Measurements from ENCODE around the gene B4GALT6.
A peak's percentile ranks its signal among the peaks of the same experiment; 100 is the strongest.

B4GALT6 gene

GRCh38 chr18:31660763-31661162, 23.6 kb downstream of the B4GALT6 start:
- Mint-ChIP-seq H3K4me1 (ENCODE audit: low read depth) (peaks cover 11% of the 10 kb centered on the region), H3K27ac (no peak overlapping the region), H3K27me3 (ENCODE audit: low read depth) (peaks cover 5% of the 10 kb centered on the region), H3K4me3 (no peak overlapping the region), H3K9me3 (no peaks in the 10 kb centered on the region), H3K36me3 (ENCODE audit: low read depth) (no peaks in the 10 kb centered on the region)
- DNase-seq (ENCODE audit: low spot score): no peak

DNA sequence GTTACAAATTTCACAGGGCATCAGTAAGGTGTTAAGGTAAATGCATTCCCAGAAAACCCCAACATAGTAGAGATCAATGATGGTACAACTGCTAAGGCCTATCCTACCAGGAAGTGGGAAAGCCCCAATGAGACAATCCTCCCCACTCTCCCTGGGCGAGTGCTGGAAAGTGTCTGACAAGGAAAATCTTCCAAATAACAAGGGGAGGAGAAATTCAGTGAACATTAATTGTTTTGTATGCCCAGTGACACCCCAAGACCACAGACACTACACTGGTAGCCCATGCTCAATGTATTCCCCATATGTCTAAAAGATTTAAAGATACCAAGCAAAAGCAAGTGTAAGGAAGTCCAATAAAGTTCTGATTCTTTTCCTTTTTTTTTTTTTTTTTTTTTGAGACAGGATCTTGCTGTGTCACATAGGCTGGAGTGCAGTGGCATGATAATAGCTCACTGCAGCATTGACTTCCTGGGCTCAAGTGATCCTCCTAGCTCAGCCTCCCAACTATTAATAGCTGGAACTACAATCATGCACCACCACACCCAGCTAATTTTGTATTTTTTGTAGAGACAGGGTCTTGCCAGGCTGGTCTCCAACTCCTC, 24.7 kb downstream of the B4GALT6 start:
- Mint-ChIP-seq H3K27ac (peak overlapping the region; percentile 83), H3K4me3 (no peak overlapping the region), H3K9me3 (no peaks in the 10 kb centered on the region), H3K27me3 (ENCODE audit: low read depth) (peaks cover 5% of the 10 kb centered on the region), H3K36me3 (ENCODE audit: low read depth) (no peaks in the 10 kb centered on the region), H3K4me1 (ENCODE audit: low read depth) (peaks cover 11% of the 10 kb centered on the region)
- no peak for DNase-seq (ENCODE audit: low spot score)

DNA sequence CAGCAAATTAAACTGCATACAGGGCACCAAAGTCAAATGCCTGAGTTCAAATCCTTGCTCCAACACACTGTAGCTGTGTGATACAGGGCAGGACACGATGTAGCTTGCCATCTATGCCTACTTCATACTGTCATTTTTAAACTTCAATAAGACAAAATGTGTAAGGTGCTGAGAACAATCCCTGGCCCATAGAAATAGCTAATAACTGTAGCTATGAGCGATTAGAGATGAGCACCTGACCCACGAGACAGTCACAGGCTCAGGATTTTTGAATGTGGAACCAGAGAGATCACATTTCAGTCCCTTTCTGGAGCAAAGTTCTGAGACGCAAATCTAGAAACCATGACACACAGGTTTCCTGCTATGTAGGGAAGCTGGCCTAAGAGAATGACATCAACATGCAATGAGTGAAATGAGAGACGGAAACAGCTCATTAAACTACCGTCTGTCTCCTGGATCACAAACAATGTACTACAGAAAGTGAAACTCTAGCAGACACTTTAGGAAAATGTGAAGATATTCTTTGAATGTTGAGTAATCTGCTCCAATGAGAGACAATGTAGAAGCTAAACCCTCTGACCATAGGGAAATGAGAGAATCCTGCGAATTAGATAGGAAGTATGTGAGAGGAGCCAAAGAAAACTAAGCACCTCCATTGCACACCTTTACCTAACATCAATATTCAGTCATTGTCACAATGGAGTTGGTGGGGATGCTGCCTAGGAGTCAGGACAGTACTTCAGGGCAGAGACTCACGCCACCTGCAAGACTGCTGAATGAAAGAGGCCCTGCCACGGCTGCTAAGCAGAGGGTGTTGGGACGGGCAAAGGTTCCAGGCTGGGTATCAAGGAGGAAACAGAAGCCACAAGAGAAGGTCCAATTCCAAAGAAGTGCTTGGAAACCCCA, 25.5 kb downstream of the B4GALT6 start:
- H3K4me3 Mint-ChIP-seq: peak overlapping the region; percentile 64
- peak overlapping the region; percentile 83 for H3K27ac Mint-ChIP-seq
- no peaks in the 10 kb centered on the region for H3K36me3 Mint-ChIP-seq (ENCODE audit: low read depth)
- H3K9me3 Mint-ChIP-seq: no peaks in the 10 kb centered on the region
- peaks cover 3% of the 10 kb centered on the region for H3K27me3 Mint-ChIP-seq (ENCODE audit: low read depth)
- H3K4me1 Mint-ChIP-seq (ENCODE audit: low read depth): peaks cover 11% of the 10 kb centered on the region
- DNase-seq (ENCODE audit: low spot score): peak; percentile 52

DNA sequence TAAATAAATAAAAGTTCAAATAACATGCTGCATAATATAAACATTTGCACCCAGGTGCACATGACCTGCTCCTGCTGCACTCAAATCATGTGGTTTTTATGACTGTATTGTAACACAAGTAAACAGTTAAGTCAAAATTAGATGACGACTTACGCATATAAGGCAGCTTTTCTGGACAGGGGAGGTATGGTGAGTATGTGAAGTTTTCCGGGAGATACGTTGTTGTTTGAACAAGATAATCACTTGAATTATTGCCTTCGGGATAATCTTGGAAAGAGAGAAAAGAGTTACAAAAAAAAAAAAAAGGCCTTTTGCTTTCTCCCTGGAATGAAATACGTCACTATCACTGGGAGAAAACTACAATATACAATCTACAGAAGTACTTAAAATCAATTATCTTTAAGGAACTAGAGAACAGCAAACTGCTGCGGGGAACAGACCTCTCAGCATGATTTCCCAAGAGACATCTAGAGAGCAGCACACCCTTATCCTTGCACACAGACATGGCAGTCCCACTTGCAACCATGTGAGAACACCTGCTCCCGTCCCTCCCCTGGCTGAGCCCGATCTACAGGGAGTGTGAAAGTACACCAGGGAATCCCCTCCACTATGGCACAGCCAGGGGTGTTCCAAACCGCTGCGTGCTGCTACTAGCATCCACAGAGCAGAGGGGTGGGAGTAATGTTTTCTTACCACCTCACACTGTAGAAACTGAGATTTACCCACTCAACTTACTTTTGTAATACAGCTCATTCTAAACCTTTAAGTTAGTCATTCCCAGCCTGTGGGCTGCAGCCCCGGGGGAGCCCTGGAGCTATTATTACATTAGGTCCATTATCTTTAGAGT, 26.3 kb downstream of the B4GALT6 start:
- no peaks in the 10 kb centered on the region for H3K36me3 Mint-ChIP-seq (ENCODE audit: low read depth)
- no peaks in the 10 kb centered on the region for H3K9me3 Mint-ChIP-seq
- H3K4me3 Mint-ChIP-seq: no peak overlapping the region
- peak; percentile 60 for DNase-seq (ENCODE audit: low spot score)
- peaks cover 8% of the 10 kb centered on the region for H3K27me3 Mint-ChIP-seq (ENCODE audit: low read depth)
- no peak overlapping the region for H3K27ac Mint-ChIP-seq
- peaks cover 11% of the 10 kb centered on the region for H3K4me1 Mint-ChIP-seq (ENCODE audit: low read depth)

GRCh38 chr18:31656754-31657153, 27.6 kb downstream of the B4GALT6 start:
- Mint-ChIP-seq H3K9me3 (no peaks in the 10 kb centered on the region), H3K4me1 (ENCODE audit: low read depth) (peaks cover 14% of the 10 kb centered on the region), H3K27me3 (ENCODE audit: low read depth) (peaks cover 20% of the 10 kb centered on the region), H3K27ac (no peak overlapping the region), H3K4me3 (no peak overlapping the region), H3K36me3 (ENCODE audit: low read depth) (no peaks in the 10 kb centered on the region)
- no peak for DNase-seq (ENCODE audit: low spot score)

GRCh38 chr18:31655354-31655753, 29.0 kb downstream of the B4GALT6 start:
- Mint-ChIP-seq H3K9me3 (no peaks in the 10 kb centered on the region), H3K36me3 (ENCODE audit: low read depth) (no peaks in the 10 kb centered on the region), H3K27ac (no peak overlapping the region), H3K4me3 (no peak overlapping the region), H3K4me1 (ENCODE audit: low read depth) (peaks cover 17% of the 10 kb centered on the region), H3K27me3 (ENCODE audit: low read depth) (peaks cover 21% of the 10 kb centered on the region)
- DNase-seq (ENCODE audit: low spot score): no peak

DNA sequence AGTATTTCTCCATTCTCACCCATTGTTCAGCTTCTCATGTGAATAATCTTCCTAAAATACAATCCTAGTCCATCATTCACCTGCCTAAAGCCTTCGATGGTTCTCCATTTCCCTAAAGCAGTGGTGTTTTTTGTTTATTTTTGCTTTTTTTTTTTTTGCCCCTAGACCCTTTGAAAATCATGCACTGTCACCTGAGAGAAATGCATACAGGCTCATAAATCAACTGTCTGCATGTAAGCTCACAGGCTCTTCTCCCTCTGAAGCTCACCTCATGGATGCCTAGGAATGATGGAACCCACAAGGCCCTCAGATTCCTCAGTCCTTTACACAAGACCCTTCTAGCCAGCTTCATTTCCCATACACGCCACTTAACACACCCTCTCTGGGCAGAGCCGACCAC, 31.5 kb downstream of the B4GALT6 start:
- peaks cover 7% of the 10 kb centered on the region for H3K4me1 Mint-ChIP-seq (ENCODE audit: low read depth)
- no peak overlapping the region for H3K27ac Mint-ChIP-seq
- H3K4me3 Mint-ChIP-seq: no peak overlapping the region

DNA sequence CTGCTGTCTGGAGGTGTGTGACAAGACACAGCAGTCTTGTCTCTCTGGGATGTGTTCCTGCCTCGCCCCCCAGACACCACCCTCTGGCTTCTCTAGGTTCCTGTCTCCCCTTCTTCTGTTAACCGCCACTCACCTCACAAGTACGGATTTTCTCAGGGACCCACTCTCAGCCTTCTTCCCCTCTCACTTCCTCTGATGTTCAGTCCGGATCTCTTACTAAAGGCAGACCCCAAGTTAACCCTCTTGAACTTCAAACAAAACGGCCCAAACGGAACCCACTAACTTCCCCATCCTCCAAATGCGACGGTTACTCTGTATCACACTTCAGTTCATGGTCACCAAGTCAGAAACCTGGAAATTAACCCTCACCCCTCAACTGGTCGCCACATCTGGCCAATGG, 32.0 kb downstream of the B4GALT6 start:
- no peak for DNase-seq (ENCODE audit: low spot score)
- H3K9me3 Mint-ChIP-seq: no peaks in the 10 kb centered on the region
- peaks cover 31% of the 10 kb centered on the region for H3K27me3 Mint-ChIP-seq (ENCODE audit: low read depth)
- no peaks in the 10 kb centered on the region for H3K36me3 Mint-ChIP-seq (ENCODE audit: low read depth)
- no peak overlapping the region for H3K4me3 Mint-ChIP-seq
- no peak overlapping the region for H3K27ac Mint-ChIP-seq
- H3K4me1 Mint-ChIP-seq (ENCODE audit: low read depth): peaks cover 9% of the 10 kb centered on the region

More for the DNA sequence above, 31.5 kb downstream of the B4GALT6 start:
- DNase-seq (ENCODE audit: low spot score): no peak
- no peaks in the 10 kb centered on the region for H3K9me3 Mint-ChIP-seq
- peaks cover 28% of the 10 kb centered on the region for H3K27me3 Mint-ChIP-seq (ENCODE audit: low read depth)
- no peaks in the 10 kb centered on the region for H3K36me3 Mint-ChIP-seq (ENCODE audit: low read depth)

DNA sequence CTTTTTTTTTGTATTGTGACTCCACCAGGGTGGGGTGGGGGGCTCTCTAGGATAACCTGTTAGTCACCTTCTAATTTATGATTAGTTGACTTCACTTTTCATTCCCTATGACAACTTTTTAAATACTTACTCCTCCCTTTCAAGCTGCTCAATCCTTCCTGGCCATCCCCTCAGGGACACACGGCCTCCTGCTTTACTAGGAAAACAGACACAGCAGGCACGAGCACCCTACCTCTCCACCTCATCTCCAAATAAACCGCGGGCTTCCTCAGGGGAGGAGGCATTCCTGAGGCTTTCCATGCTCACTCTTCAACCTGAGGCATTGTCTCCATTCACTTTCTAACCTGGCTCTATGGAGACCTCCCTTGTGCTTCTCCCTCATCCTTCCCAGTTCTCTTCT, 33.0 kb downstream of the B4GALT6 start:
- DNase-seq (ENCODE audit: low spot score): no peak
- no peak overlapping the region for H3K4me3 Mint-ChIP-seq
- no peaks in the 10 kb centered on the region for H3K9me3 Mint-ChIP-seq
- peaks cover 15% of the 10 kb centered on the region for H3K4me1 Mint-ChIP-seq (ENCODE audit: low read depth)
- peaks cover 33% of the 10 kb centered on the region for H3K27me3 Mint-ChIP-seq (ENCODE audit: low read depth)
- H3K27ac Mint-ChIP-seq: no peak overlapping the region
- H3K36me3 Mint-ChIP-seq (ENCODE audit: low read depth): no peaks in the 10 kb centered on the region

DNA sequence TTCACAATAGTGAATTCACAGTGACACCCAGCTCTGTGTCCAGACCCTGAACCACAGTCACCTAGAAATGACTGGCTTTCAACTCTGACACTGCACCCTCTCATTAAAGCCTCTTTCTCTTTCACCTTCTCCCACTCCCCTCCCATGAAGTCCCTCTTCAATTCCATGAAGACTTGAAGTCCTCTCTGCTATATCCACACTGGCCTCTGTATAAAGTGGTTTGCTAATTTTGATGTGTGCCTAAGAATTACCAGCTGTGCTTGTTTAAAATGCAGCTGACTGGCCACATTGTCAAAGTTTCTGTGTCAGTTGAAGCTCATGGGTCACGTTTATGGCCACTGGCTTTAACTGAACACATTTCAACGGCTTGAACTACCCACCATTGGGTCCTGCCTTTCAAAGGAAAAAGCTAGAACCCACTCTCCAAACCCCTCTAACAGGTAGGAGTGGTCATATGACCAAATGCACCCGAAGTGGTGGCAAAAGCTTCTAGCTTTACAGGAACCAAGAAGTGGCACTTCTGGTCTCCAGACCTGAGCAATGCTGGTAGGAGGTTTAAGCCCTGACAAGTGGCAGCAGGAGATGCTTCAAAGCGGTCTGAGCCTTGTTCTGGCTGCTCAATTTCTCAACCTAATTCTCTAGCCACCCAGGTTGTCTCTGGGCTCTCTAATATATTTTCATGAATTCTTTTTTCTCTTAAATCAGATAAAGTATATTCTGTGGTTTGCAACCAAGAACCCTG, 34.2 kb downstream of the B4GALT6 start:
- Mint-ChIP-seq H3K27ac (no peak overlapping the region), H3K4me1 (ENCODE audit: low read depth) (peaks cover 21% of the 10 kb centered on the region), H3K4me3 (no peak overlapping the region)

GRCh38 chr18:31649449-31649848, 34.9 kb downstream of the B4GALT6 start:
- no peaks in the 10 kb centered on the region for H3K9me3 Mint-ChIP-seq
- no peak for DNase-seq (ENCODE audit: low spot score)
- H3K4me1 Mint-ChIP-seq (ENCODE audit: low read depth): peaks cover 21% of the 10 kb centered on the region
- no peak overlapping the region for H3K4me3 Mint-ChIP-seq
- no peak overlapping the region for H3K27ac Mint-ChIP-seq
- no peaks in the 10 kb centered on the region for H3K36me3 Mint-ChIP-seq (ENCODE audit: low read depth)
- peaks cover 33% of the 10 kb centered on the region for H3K27me3 Mint-ChIP-seq (ENCODE audit: low read depth)

More for the DNA sequence above, 34.2 kb downstream of the B4GALT6 start:
- Mint-ChIP-seq H3K27me3 (ENCODE audit: low read depth) (peaks cover 33% of the 10 kb centered on the region), H3K9me3 (no peaks in the 10 kb centered on the region), H3K36me3 (ENCODE audit: low read depth) (no peaks in the 10 kb centered on the region)
- no peak for DNase-seq (ENCODE audit: low spot score)

GRCh38 chr18:31648966-31649429, 35.4 kb downstream of the B4GALT6 start:
- Mint-ChIP-seq H3K4me3 (no peak overlapping the region), H3K9me3 (no peaks in the 10 kb centered on the region), H3K36me3 (ENCODE audit: low read depth) (no peaks in the 10 kb centered on the region), H3K27me3 (ENCODE audit: low read depth) (peaks cover 33% of the 10 kb centered on the region), H3K4me1 (ENCODE audit: low read depth) (peaks cover 21% of the 10 kb centered on the region), H3K27ac (no peak overlapping the region)
- DNase-seq (ENCODE audit: low spot score): no peak

- Mint-ChIP-seq H3K36me3 (ENCODE audit: low read depth) (no peaks in the 10 kb centered on the region), H3K27ac (no peak overlapping the region)
Measured at GRCh38 chr18:31648458-31648857, 35.9 kb downstream of the B4GALT6 start.

More at GRCh38 chr18:31648458-31648857, 35.9 kb downstream of the B4GALT6 start:
- no peak overlapping the region for H3K4me3 Mint-ChIP-seq
- DNase-seq (ENCODE audit: low spot score): no peak
- H3K27me3 Mint-ChIP-seq (ENCODE audit: low read depth): peaks cover 30% of the 10 kb centered on the region
- H3K9me3 Mint-ChIP-seq: no peaks in the 10 kb centered on the region
- peaks cover 21% of the 10 kb centered on the region for H3K4me1 Mint-ChIP-seq (ENCODE audit: low read depth)
